Measurements from ENCODE around the gene DDX52. TPM values are rescaled to one million over a fixed set of nuclear protein-coding genes. Genes with fewer than 3 reads are reported as not detected.
"Not testable (repeated sequence)": the region's sequence is repeated elsewhere in the genome, so short reads cannot be mapped to it uniquely, and the experiment has no call there.

The DDX52 gene, protein sequence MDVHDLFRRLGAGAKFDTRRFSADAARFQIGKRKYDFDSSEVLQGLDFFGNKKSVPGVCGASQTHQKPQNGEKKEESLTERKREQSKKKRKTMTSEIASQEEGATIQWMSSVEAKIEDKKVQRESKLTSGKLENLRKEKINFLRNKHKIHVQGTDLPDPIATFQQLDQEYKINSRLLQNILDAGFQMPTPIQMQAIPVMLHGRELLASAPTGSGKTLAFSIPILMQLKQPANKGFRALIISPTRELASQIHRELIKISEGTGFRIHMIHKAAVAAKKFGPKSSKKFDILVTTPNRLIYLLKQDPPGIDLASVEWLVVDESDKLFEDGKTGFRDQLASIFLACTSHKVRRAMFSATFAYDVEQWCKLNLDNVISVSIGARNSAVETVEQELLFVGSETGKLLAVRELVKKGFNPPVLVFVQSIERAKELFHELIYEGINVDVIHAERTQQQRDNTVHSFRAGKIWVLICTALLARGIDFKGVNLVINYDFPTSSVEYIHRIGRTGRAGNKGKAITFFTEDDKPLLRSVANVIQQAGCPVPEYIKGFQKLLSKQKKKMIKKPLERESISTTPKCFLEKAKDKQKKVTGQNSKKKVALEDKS
- total RNA-seq, result 48.7 and 55.0 TPM in 2 replicates

DNA sequence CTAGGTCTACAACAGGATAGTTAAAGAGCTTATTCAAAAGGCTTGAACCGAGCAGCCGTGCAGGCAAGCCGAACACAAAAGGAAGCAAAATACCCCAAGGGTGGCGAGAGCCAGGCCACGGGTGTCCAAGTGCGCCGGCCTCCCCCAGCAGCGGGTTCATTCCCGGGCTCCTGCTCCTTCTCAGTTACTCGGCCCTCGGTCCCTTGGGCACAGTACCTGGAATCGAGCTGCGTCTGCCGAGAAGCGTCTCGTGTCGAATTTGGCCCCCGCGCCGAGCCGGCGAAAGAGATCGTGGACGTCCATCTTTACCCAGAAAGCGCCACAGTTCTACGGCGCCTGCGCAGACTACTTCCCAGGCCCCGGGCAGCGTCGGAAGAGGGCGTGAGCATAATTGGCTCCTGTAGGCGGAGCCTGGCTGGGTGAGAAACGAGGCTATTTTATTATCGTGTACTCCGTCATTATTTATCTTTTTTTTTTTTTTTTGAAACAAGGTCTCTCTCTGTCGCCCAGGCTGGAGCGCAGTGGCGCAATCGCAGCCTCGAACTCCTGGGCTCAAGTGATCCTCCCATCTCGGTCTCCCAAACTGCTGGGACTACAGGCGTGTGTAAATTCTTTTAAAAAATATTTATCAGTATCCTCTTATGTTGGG lies at the start of gene DDX52:
TSS of gene DDX52 (minus strand) at position 329 of the 649 bp plus-strand sequence. CDS start at position 303, 26 bp downstream.
- Mint-ChIP-seq H3K36me3 (ENCODE audit: low read depth) (peaks cover 25% of the 10 kb centered on the region), H3K27ac (peak within 1 kb of the TSS; percentile 81), H3K9me3 (no peaks in the 10 kb centered on the region), H3K4me3 (peak within 1 kb of the TSS; percentile 96), H3K4me1 (ENCODE audit: low read depth) (peaks cover 33% of the 10 kb centered on the region), H3K27me3 (ENCODE audit: insufficient read depth) (peaks cover 36% of the 10 kb centered on the region)
- intact Hi-C loops (cut with micrococcal nuclease), result loop anchor here (1.0 to 5.0 kb wide), 4 partner anchors 35 to 173 kb away; no protein-coding TSS in a partner anchor
- peak; percentile 83 for DNase-seq (ENCODE audit: low spot score)

DNA sequence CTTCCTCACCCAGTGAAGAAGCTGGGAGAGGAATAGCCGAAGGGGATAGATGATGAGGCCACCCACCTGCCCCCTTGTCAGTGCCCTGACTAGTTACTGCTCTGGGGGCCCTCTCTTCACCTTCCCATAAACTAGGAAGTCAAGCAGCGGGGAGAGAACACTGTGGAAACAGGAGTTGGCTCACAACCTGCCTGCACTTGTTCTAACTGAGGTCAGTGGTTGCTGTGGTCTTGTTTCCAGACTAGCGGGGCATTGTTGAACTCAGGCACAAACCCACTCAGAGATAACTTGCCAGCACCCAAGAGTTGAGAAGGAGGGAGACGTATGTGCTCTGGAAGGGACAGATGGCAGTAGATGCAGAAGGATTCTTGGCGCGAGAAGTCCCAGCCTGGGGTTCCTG lies 48.6 kb upstream of the DDX52 start:
- peaks cover 2% of the 10 kb centered on the region for H3K27me3 Mint-ChIP-seq (ENCODE audit: insufficient read depth)
- H3K36me3 Mint-ChIP-seq (ENCODE audit: low read depth), result no peaks in the 10 kb centered on the region
- H3K4me1 Mint-ChIP-seq (ENCODE audit: low read depth), result peaks cover 5% of the 10 kb centered on the region
- no peaks in the 10 kb centered on the region for H3K9me3 Mint-ChIP-seq
- intact Hi-C loops (cut with micrococcal nuclease), result no loop called here
- no peak for DNase-seq (ENCODE audit: low spot score)
- H3K27ac Mint-ChIP-seq, result no peak overlapping the region
- no peak overlapping the region for H3K4me3 Mint-ChIP-seq

DNA sequence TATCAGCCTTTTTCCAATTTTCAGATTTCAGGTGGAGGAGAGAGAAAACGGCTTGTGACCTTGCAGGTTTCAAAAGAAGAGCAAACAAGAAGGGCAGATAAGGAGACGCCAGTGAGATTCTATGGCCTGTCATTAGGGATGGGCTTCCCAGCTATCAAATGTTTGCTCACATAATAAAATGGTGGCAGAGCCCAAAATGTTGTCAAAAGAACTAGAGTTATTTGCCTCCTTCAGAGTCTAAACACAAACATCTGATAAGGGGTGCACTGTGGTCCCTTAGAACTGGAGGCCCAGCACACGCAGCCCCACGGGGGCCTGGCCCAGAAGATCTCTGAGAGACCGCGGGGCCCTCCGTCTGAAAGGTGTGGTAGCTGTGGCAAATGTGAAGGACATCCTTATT lies 46.1 kb upstream of the DDX52 start:
- no peak overlapping the region for H3K27ac Mint-ChIP-seq
- no peak overlapping the region for H3K4me3 Mint-ChIP-seq
- H3K4me1 Mint-ChIP-seq (ENCODE audit: low read depth), result no peaks in the 10 kb centered on the region
- H3K9me3 Mint-ChIP-seq, result no peaks in the 10 kb centered on the region
- no peaks in the 10 kb centered on the region for H3K27me3 Mint-ChIP-seq (ENCODE audit: insufficient read depth)
- H3K36me3 Mint-ChIP-seq (ENCODE audit: low read depth), result no peaks in the 10 kb centered on the region
- intact Hi-C loops (cut with micrococcal nuclease), result no loop called here
- no peak for DNase-seq (ENCODE audit: low spot score)

DNA sequence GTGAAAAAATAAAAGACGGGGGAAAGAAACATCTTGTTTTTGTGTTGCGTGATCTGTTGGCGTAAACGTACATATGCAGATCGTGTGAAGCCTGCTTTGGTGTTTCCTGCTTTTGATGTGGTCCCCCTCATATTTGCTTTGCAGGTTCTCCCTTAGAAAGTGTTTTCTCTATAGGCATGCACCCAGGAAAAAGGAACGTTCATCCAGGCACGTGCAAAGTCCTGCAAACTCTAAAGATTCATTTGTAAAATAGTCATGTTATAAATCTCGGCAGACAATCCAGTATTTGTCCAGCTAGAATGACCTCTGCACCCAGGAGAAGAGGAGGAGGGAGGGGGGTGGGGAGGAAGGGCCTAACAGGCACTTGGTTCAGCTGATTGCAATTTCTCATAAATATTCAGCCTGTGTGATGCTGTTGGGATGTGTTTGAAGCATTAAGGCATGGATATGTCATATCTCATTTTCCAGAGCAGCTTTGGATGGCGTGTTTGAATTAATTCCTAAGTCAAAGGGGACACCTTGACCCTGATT lies 40.3 kb upstream of the DDX52 start:
- intact Hi-C loops (cut with micrococcal nuclease), result no loop called here
- no peak for DNase-seq (ENCODE audit: low spot score)
- H3K27me3 Mint-ChIP-seq (ENCODE audit: insufficient read depth), result peaks cover 2% of the 10 kb centered on the region

DNA sequence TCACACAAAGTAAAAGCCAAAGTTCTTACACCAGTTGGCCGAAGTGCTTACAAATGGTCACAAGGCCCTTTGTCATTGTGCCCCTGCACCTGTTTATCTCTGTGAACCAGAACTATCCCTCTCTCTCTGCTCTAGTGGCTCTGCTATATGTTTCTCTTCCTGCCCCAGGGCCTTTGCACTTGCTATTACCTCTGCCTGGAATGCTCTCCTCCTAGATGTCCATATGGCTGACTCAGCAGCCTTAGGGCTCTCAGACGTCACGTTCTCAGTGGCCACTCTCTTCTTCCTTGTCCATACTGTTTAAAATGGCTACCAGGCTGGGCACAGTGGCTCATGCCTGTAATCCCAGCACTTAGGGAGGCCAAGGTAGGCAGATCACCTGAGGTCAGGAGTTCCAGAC lies 38.8 kb upstream of the DDX52 start:
- Mint-ChIP-seq H3K9me3 (peaks cover 12% of the 10 kb centered on the region), H3K4me1 (ENCODE audit: low read depth) (no peaks in the 10 kb centered on the region), H3K27ac (no peak overlapping the region), H3K27me3 (ENCODE audit: insufficient read depth) (peaks cover 10% of the 10 kb centered on the region), H3K4me3 (no peak overlapping the region), H3K36me3 (ENCODE audit: low read depth) (no peaks in the 10 kb centered on the region)
- DNase-seq (ENCODE audit: low spot score), result no peak
- intact Hi-C loops (cut with micrococcal nuclease), result no loop called here

More for the DNA sequence above, 40.3 kb upstream of the DDX52 start:
- Mint-ChIP-seq H3K4me1 (ENCODE audit: low read depth) (no peaks in the 10 kb centered on the region), H3K27ac (no peak overlapping the region), H3K9me3 (peaks cover 10% of the 10 kb centered on the region), H3K4me3 (no peak overlapping the region), H3K36me3 (ENCODE audit: low read depth) (no peaks in the 10 kb centered on the region)

DNA sequence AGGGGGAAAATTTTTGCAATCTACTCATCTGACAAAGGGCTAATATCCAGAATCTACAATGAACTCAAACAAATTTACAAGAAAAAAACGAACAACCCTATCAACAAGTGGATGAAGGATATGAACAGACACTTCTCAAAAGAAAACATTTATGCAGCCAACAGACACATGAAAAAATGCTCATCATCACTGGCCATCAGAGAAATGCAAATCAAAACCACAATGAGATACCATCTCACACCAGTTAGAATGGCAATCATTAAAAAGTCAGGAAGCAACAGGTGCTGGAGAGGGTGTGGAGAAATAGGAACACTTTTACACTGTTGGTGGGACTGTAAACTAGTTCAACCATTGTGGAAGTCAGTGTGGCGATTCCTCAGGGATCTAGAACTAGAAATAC lies 36.7 kb upstream of the DDX52 start:
- intact Hi-C loops (cut with micrococcal nuclease), result not testable (repeated sequence)
- peaks cover 14% of the 10 kb centered on the region for H3K27me3 Mint-ChIP-seq (ENCODE audit: insufficient read depth)

DNA sequence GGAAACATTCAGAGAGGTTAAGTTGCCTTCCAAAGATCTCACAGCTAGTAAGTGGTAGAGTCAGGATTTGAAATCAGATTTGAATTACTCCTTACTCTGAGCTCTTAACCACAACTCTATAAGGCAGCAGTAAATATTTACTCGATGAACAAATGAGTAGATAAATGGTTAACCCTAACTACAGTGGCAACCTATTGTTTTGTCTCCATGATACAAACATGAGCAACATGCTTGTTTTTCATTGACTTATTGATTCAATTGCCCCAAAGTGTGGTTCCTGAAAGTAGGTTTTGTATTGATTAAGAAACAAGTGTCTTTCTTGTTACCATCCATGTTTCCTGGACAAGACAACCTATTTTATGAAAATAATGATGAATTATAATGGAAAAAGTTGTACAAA lies 34.8 kb upstream of the DDX52 start:
- Mint-ChIP-seq H3K4me1 (ENCODE audit: low read depth) (peaks cover 6% of the 10 kb centered on the region), H3K36me3 (ENCODE audit: low read depth) (no peaks in the 10 kb centered on the region), H3K27me3 (ENCODE audit: insufficient read depth) (peaks cover 14% of the 10 kb centered on the region), H3K4me3 (no peak overlapping the region), H3K9me3 (peaks cover 12% of the 10 kb centered on the region), H3K27ac (no peak overlapping the region)
- no peak for DNase-seq (ENCODE audit: low spot score)
- intact Hi-C loops (cut with micrococcal nuclease), result no loop called here

More for the DNA sequence above, 36.7 kb upstream of the DDX52 start:
- not testable (repeated sequence) for DNase-seq (ENCODE audit: low spot score); H3K27ac Mint-ChIP-seq; H3K4me3 Mint-ChIP-seq; H3K36me3 Mint-ChIP-seq (ENCODE audit: low read depth); H3K4me1 Mint-ChIP-seq (ENCODE audit: low read depth)
- H3K9me3 Mint-ChIP-seq, result peaks cover 12% of the 10 kb centered on the region

DNA sequence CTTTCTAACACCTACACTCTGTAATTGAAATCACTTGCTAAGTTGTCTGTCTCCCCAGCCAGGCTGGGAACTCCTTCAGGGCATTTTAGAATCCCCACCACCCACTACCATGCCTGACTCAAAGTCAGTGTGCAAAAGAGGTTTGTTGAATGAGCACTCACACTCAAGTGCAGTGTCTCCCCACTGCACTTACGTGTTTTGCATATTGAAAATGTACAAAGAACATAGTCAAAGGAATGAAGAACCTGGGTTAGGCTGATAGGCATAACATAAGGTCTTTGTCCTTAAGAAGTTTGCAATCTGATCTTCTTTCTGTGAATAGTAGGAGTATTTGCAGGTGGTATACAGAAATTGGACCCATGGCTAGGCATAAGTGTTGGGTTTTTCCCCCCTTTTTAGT lies 33.8 kb upstream of the DDX52 start:
- DNase-seq (ENCODE audit: low spot score), result no peak
- H3K36me3 Mint-ChIP-seq (ENCODE audit: low read depth), result no peaks in the 10 kb centered on the region
- H3K4me1 Mint-ChIP-seq (ENCODE audit: low read depth), result peaks cover 6% of the 10 kb centered on the region
- peaks cover 12% of the 10 kb centered on the region for H3K9me3 Mint-ChIP-seq
- H3K4me3 Mint-ChIP-seq, result no peak overlapping the region
- H3K27ac Mint-ChIP-seq, result no peak overlapping the region
- intact Hi-C loops (cut with micrococcal nuclease), result no loop called here
- peaks cover 14% of the 10 kb centered on the region for H3K27me3 Mint-ChIP-seq (ENCODE audit: insufficient read depth)

DNA sequence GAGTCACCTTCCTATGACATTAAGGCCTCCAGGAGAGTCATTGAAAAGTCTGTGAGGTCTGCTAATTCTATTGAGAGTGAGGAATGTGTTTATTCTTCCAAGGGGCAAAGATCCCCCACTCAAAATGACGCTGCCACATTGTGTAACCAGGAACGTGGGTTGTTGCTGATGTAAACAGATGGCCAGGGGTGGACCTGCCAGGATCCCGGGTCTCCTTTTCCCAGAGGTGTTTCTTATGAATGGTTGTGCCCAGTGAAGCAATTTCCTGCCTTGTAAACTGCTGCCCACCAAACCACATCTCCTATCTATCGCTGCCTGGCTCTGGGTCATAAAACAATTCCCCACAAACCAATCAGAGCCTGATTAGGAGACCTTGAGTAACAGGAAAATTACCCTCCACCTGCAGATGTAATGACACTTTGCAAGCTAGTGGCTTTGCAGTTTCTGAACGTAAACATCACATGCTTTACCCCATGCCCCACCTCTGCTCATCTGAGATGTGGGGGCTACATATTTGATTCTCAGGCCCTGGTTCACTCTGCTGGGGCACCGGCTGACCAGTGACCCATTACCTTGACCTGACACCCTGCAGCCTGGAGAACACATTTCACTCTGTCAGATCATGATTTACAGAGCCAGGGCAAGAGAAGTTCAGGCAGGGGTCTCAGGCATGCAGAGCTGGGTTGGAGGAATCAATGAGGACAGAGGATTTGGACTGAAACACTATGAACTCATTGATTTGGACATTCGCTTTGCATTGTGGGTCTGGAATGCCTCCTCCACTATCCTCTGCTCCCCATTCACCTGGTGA lies 33.1 kb upstream of the DDX52 start:
- Mint-ChIP-seq H3K27me3 (ENCODE audit: insufficient read depth) (peaks cover 14% of the 10 kb centered on the region), H3K27ac (no peak overlapping the region), H3K9me3 (peaks cover 12% of the 10 kb centered on the region), H3K36me3 (ENCODE audit: low read depth) (no peaks in the 10 kb centered on the region), H3K4me1 (ENCODE audit: low read depth) (peaks cover 6% of the 10 kb centered on the region), H3K4me3 (no peak overlapping the region)
- intact Hi-C loops (cut with micrococcal nuclease), result no loop called here
- DNase-seq (ENCODE audit: low spot score), result no peak

DNA sequence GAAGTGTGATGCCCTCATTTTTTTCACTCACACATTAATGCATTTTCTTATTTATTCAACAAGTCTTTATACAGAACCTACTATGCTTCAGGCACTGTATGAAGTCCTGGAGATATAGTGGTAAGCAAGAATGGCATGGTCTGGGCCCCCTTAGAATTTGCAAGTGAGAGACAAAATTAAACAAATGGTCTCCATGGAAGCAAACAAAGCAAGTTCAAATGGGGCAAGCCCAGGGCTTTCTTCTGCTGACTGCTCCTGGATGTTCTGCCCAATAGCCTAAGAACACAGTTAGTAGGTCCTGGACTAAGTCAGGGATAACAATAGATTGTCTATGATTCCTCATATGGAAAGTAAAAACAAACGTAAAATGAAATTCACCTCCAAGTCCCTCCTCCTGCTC lies 31.3 kb upstream of the DDX52 start:
- intact Hi-C loops (cut with micrococcal nuclease), result no loop called here
- Mint-ChIP-seq H3K9me3 (peaks cover 9% of the 10 kb centered on the region), H3K4me1 (ENCODE audit: low read depth) (peaks cover 6% of the 10 kb centered on the region), H3K36me3 (ENCODE audit: low read depth) (no peaks in the 10 kb centered on the region), H3K27me3 (ENCODE audit: insufficient read depth) (peaks cover 14% of the 10 kb centered on the region), H3K27ac (no peak overlapping the region), H3K4me3 (no peak overlapping the region)
- no peak for DNase-seq (ENCODE audit: low spot score)

DNA sequence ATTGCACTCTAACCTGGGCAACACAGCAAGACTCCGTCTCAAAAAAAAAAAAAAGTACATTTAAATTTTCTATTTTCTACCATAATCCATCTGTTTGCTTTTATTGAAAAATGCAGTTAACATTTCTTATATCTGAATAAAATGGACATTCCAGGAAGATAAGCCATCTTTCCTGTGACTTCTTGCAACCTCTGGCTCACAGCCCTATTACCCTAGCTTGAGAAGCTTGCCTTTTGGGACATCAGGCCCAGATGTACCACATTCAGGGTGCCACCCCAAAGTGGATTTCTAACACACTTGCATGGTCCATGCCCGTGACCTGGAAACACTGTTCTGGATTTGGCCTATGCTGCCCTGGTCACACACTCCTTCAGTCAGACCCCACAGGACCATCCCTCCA lies 30.1 kb upstream of the DDX52 start:
- Mint-ChIP-seq H3K27me3 (ENCODE audit: insufficient read depth) (peaks cover 11% of the 10 kb centered on the region), H3K4me1 (ENCODE audit: low read depth) (peaks cover 6% of the 10 kb centered on the region), H3K9me3 (peaks cover 1% of the 10 kb centered on the region), H3K4me3 (no peak overlapping the region), H3K27ac (no peak overlapping the region), H3K36me3 (ENCODE audit: low read depth) (no peaks in the 10 kb centered on the region)
- no peak for DNase-seq (ENCODE audit: low spot score)
- intact Hi-C loops (cut with micrococcal nuclease), result no loop called here

DNA sequence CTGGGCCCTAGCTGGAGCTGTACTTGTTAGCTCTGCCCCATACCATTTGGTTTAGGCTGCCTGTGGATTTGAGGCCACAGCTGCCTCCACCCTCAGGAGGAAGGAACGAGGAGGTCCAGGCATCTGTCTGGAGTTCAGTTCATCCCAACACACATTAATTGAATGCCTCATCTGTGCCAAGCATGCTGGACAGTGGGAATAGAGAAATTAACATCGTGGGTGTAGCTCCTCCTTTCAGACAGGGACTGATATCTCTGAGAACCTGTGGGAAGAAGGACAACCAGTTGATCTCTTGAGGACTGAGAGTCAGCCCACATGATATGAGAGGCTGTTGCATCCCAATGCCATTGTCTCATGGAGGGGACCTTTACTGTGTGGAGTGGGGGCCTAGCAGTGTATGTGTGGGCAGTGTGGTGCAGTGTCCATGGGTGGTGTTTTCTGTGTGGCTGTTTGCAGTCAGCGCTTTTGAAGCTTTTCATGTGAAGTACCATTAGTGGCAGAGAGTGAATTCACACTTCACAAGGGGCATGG lies 29.4 kb upstream of the DDX52 start:
- no peak for DNase-seq (ENCODE audit: low spot score)
- Mint-ChIP-seq H3K36me3 (ENCODE audit: low read depth) (no peaks in the 10 kb centered on the region), H3K4me1 (ENCODE audit: low read depth) (peaks cover 6% of the 10 kb centered on the region), H3K9me3 (no peaks in the 10 kb centered on the region), H3K27me3 (ENCODE audit: insufficient read depth) (peaks cover 6% of the 10 kb centered on the region), H3K4me3 (no peak overlapping the region), H3K27ac (no peak overlapping the region)
- intact Hi-C loops (cut with micrococcal nuclease), result no loop called here

Measured in activated T-helper 1 cell treated with anti-CD3 and anti-CD28 coated beads, Interleukin-12 subunit alpha, Interleukin-12 subunit beta, Interleukin-2, Interleukin-4 antibody, amounts not matched to agents 30 ng/mL and 10 ng/mL and 1 ng/mL, durations not matched to agents 14 hours and 24 hours and 36 hours (primary cell).